ENCODE results near the gene GRK1. TPM values are rescaled to one million over a fixed set of nuclear protein-coding genes. Genes with fewer than 3 reads are reported as not detected.
"Not testable (repeated sequence)": the region's sequence is repeated elsewhere in the genome, so short reads cannot be mapped to it uniquely, and the experiment has no call there.

GRK1 gene
- total and polyA plus RNA-seq, 11 donors: 0.08 to 1.3 (median 0.16) TPM; not detected in 3

GRCh38 chr13:113745059-113745458, 78.0 kb downstream of the GRK1 start:
- Histone ChIP-seq H3K36me3 (no peaks in the 10 kb centered on the region), H3K4me3 (no peak overlapping the region), H3K27ac (no peak overlapping the region), H3K27me3 (peaks cover 0 to 7% (median 0%) of the 10 kb centered on the region in 9 donors), H3K9me3 (no peaks in the 10 kb centered on the region), H3K4me1 (peaks cover 0 to 17% (median 0%) of the 10 kb centered on the region in 12 donors)
- DNase-seq (no peak), ATAC-seq (no peak)
- no peak for TF ChIP-seq POLR2A (IDR thresholded peaks at IDR 0.05)
- no peak for TF ChIP-seq CTCF (IDR thresholded peaks at IDR 0.05)
- intact Hi-C loops (cut with DNase I): no loop called here
- 92 to 98% (median 95%) methylated on average over 9 of the region's 9 CpGs for WGBS, 4 donors

GRCh38 chr13:113745500-113746142, 78.6 kb downstream of the GRK1 start:
- H3K9me3 ChIP-seq; H3K4me3 ChIP-seq; H3K27ac ChIP-seq; DNase-seq; H3K36me3 ChIP-seq; H3K27me3 ChIP-seq; intact Hi-C loops (cut with DNase I); ATAC-seq: not testable (repeated sequence)
- H3K4me1 ChIP-seq: peaks cover 0 to 17% (median 0%) of the 10 kb centered on the region in 12 donors
- 89 to 95% (median 92%) methylated on average over 23 to 24 of the region's 24 CpGs for WGBS, 4 donors

GRCh38 chr13:113746143-113746525, 79.1 kb downstream of the GRK1 start:
- no peak for DNase-seq
- TF ChIP-seq CTCF (IDR thresholded peaks at IDR 0.05): no peak
- TF ChIP-seq POLR2A (IDR thresholded peaks at IDR 0.05): no peak
- Histone ChIP-seq H3K36me3 (no peaks in the 10 kb centered on the region), H3K27me3 (peaks cover 0 to 6% (median 0%) of the 10 kb centered on the region in 9 donors), H3K9me3 (no peaks in the 10 kb centered on the region), H3K4me1 (peaks cover 0 to 17% (median 0%) of the 10 kb centered on the region in 12 donors), H3K4me3 (no peak overlapping the region), H3K27ac (no peak overlapping the region)
- no peak for ATAC-seq
- 72 to 87% (median 80%) methylated on average over 5 of the region's 5 CpGs for WGBS, 4 donors
- intact Hi-C loops (cut with DNase I): no loop called here

GRCh38 chr13:113746671-113747070, 79.7 kb downstream of the GRK1 start:
- TF ChIP-seq POLR2A (IDR thresholded peaks at IDR 0.05) (no peak), CTCF (IDR thresholded peaks at IDR 0.05) (no peak)
- H3K27ac ChIP-seq: no peak overlapping the region
- DNase-seq (peak in 1 of 5 donors; percentile 16), ATAC-seq (no peak)
- H3K9me3 ChIP-seq: no peaks in the 10 kb centered on the region
- intact Hi-C loops (cut with DNase I): no loop called here
- no peaks in the 10 kb centered on the region for H3K36me3 ChIP-seq
- H3K4me1 ChIP-seq: peaks cover 0 to 13% (median 0%) of the 10 kb centered on the region in 12 donors
- WGBS, 4 donors: 84 to 90% (median 88%) methylated on average over 12 of the region's 12 CpGs
- H3K27me3 ChIP-seq: peaks cover 0 to 3% (median 0%) of the 10 kb centered on the region in 9 donors
- no peak overlapping the region for H3K4me3 ChIP-seq

Data from heart left ventricle (tissue), 16 donors.